Subcutaneous abdominal adipose tissue (tissue), 5 donors: ENCODE measurements around the gene GSK3A.

ENCODE experiments used
- H3K27ac ChIP-seq: one replicate; pipeline ENCODE4 v1.7.0; 2013; ENCODE audit warnings: low read depth, mild to moderate bottlenecking, inconsistent platforms, low read length, moderate library complexity
- H3K27me3 ChIP-seq, 5 donors: one replicate each; pipeline ENCODE4 v1.7.0; 2013; ENCODE audit warnings: low read length in 5 of 5, inconsistent platforms in 1 of 5; ENCODE audit not compliant: control insufficient read depth in 5 of 5, insufficient read depth in 4 of 5
- H3K36me3 ChIP-seq, 5 donors: one replicate each; pipeline ENCODE4 v1.7.0; 2013; ENCODE audit warnings: low read length in 5 of 5; ENCODE audit not compliant: control insufficient read depth in 5 of 5, insufficient read depth in 5 of 5
- H3K4me1 ChIP-seq, 5 donors: one replicate each; pipeline ENCODE4 v1.7.0; 2013; ENCODE audit warnings: low read length in 5 of 5, mild to moderate bottlenecking in 3 of 5, moderate library complexity in 1 of 5; ENCODE audit not compliant: control insufficient read depth in 5 of 5, insufficient read depth in 5 of 5
- H3K4me3 ChIP-seq, 5 donors: one replicate each; pipeline ENCODE4 v1.7.0; 2013; ENCODE audit warnings: low read length in 5 of 5, low read depth in 1 of 5
- H3K9ac ChIP-seq, 5 donors: one replicate each; pipeline ENCODE4 v1.7.0; 2013; ENCODE audit warnings: low read length in 5 of 5, mild to moderate bottlenecking in 4 of 5, moderate library complexity in 3 of 5
- H3K9me3 ChIP-seq, 5 donors: one replicate each; pipeline ENCODE4 v1.7.0; 2013; ENCODE audit warnings: low read length in 5 of 5; ENCODE audit not compliant: control insufficient read depth in 5 of 5
- donor health status: healthy.
- donor health status: healthy.
- donor health status: healthy.
- donor health status: healthy.
- donor health status: healthy.

The GSK3A gene

GRCh38 chr19:42250183-42250665, 7.8 kb upstream of the GSK3A start:
- Histone ChIP-seq H3K36me3 (peaks cover 0 to 26% (median 18%) of the 10 kb centered on the region in 5 donors), H3K4me3 (peak overlapping the region in 3 of 5 donors; percentile 27 to 54 (median 49)), H3K27me3 (no peaks in the 10 kb centered on the region), H3K9me3 (no peaks in the 10 kb centered on the region), H3K4me1 (peaks cover 13 to 60% (median 49%) of the 10 kb centered on the region in 5 donors), H3K27ac (peak overlapping the region; percentile 76), H3K9ac (peak overlapping the region in 1 of 5 donors; percentile 53)

- peaks cover 13 to 64% (median 53%) of the 10 kb centered on the region in 5 donors for H3K4me1 ChIP-seq
- no peaks in the 10 kb centered on the region for H3K9me3 ChIP-seq
- peak overlapping the region in 2 of 5 donors; percentile 13 to 54 for H3K4me3 ChIP-seq
- peak overlapping the region in 1 of 5 donors; percentile 51 for H3K9ac ChIP-seq
- peak overlapping the region; percentile 76 for H3K27ac ChIP-seq
- H3K27me3 ChIP-seq, result no peaks in the 10 kb centered on the region
- peaks cover 0 to 26% (median 18%) of the 10 kb centered on the region in 5 donors for H3K36me3 ChIP-seq
These were observed 7.4 kb upstream of the GSK3A start for GRCh38 chr19:42249769-42250168.

- no peaks in the 10 kb centered on the region for H3K27me3 ChIP-seq
- no peak overlapping the region for H3K4me3 ChIP-seq
- H3K4me1 ChIP-seq, result peaks cover 17 to 65% (median 53%) of the 10 kb centered on the region in 5 donors
- H3K36me3 ChIP-seq, result peaks cover 0 to 26% (median 18%) of the 10 kb centered on the region in 5 donors
- no peaks in the 10 kb centered on the region for H3K9me3 ChIP-seq
- H3K27ac ChIP-seq, result peak overlapping the region; percentile 23
- H3K9ac ChIP-seq, result peak overlapping the region in 1 of 5 donors; percentile 51
These were observed 6.8 kb upstream of the GSK3A start for GRCh38 chr19:42249149-42249750.

- H3K9me3 ChIP-seq, result no peaks in the 10 kb centered on the region
- peak overlapping the region; percentile 23 for H3K27ac ChIP-seq
- peaks cover 17 to 72% (median 61%) of the 10 kb centered on the region in 5 donors for H3K4me1 ChIP-seq
- H3K27me3 ChIP-seq, result no peaks in the 10 kb centered on the region
- H3K36me3 ChIP-seq, result peaks cover 0 to 26% (median 18%) of the 10 kb centered on the region in 5 donors
- H3K9ac ChIP-seq, result no peak overlapping the region
- H3K4me3 ChIP-seq, result no peak overlapping the region
These were observed 6.1 kb upstream of the GSK3A start for GRCh38 chr19:42248270-42249148.

- no peak overlapping the region for H3K27ac ChIP-seq
- peaks cover 24 to 70% (median 56%) of the 10 kb centered on the region in 5 donors for H3K4me1 ChIP-seq
- peaks cover 0 to 6% (median 0%) of the 10 kb centered on the region in 5 donors for H3K27me3 ChIP-seq
These were observed 5.3 kb upstream of the GSK3A start for GRCh38 chr19:42247640-42248199.

GRCh38 chr19:42246922-42247639, 4.7 kb upstream of the GSK3A start:
- H3K4me1 ChIP-seq, result peaks cover 27 to 63% (median 50%) of the 10 kb centered on the region in 5 donors
- no peak overlapping the region for H3K4me3 ChIP-seq
- H3K27ac ChIP-seq, result peak overlapping the region; percentile 51

More at GRCh38 chr19:42247640-42248199, 5.3 kb upstream of the GSK3A start:
- no peak overlapping the region for H3K9ac ChIP-seq
- H3K36me3 ChIP-seq, result peaks cover 0 to 26% (median 18%) of the 10 kb centered on the region in 5 donors
- H3K9me3 ChIP-seq, result no peaks in the 10 kb centered on the region
- no peak overlapping the region for H3K4me3 ChIP-seq

GRCh38 chr19:42246143-42246921, 3.9 kb upstream of the GSK3A start:
- Histone ChIP-seq H3K9ac (peak overlapping the region in 1 of 5 donors; percentile 11), H3K4me1 (peaks cover 31 to 63% (median 49%) of the 10 kb centered on the region in 5 donors), H3K27ac (peak overlapping the region; percentile 51), H3K9me3 (no peaks in the 10 kb centered on the region), H3K4me3 (no peak overlapping the region), H3K27me3 (peaks cover 0 to 7% (median 0%) of the 10 kb centered on the region in 5 donors), H3K36me3 (peaks cover 0 to 26% (median 18%) of the 10 kb centered on the region in 5 donors)

More at GRCh38 chr19:42246922-42247639, 4.7 kb upstream of the GSK3A start:
- H3K36me3 ChIP-seq, result peaks cover 0 to 26% (median 18%) of the 10 kb centered on the region in 5 donors
- H3K27me3 ChIP-seq, result peaks cover 0 to 7% (median 0%) of the 10 kb centered on the region in 5 donors
- no peak overlapping the region for H3K9ac ChIP-seq
- H3K9me3 ChIP-seq, result no peaks in the 10 kb centered on the region

GRCh38 chr19:42245231-42245630, 2.8 kb upstream of the GSK3A start:
- H3K27ac ChIP-seq, result peak overlapping the region; percentile 95
- peaks cover 0 to 7% (median 0%) of the 10 kb centered on the region in 5 donors for H3K27me3 ChIP-seq
- H3K4me1 ChIP-seq, result peaks cover 29 to 63% (median 50%) of the 10 kb centered on the region in 5 donors
- no peaks in the 10 kb centered on the region for H3K9me3 ChIP-seq
- H3K36me3 ChIP-seq, result peaks cover 0 to 27% (median 18%) of the 10 kb centered on the region in 5 donors
- H3K4me3 ChIP-seq, result peak overlapping the region in 1 of 5 donors; percentile 76
- peak overlapping the region in 2 of 5 donors; percentile 18 to 26 for H3K9ac ChIP-seq
